Ovary (tissue), 9 donors: ENCODE results near the gene HIRA. TPM values are rescaled to one million over a fixed set of nuclear protein-coding genes. Genes with fewer than 3 reads are reported as not detected.

Source experiments
- DNase-seq, 5 donors: peaks; one replicate each; pipeline ENCODE4 v3.0.0-alpha.2; 2019 to 2020
- H3K27ac ChIP-seq, 2 donors: fragments of 200-600 bp; one replicate each; pipeline versions ENCODE4 v1.5.1 to v1.8.0; 2019 to 2022
- H3K27me3 ChIP-seq: fragments of 200-600 bp; one replicate; pipeline ENCODE4 v1.8.0; 2022
- H3K36me3 ChIP-seq: fragments of 200-600 bp; sonication (generic); one replicate; pipeline ENCODE4 v1.5.1; 2019
- H3K4me1 ChIP-seq: one replicate; pipeline ENCODE4 v1.8.1; 2013; ENCODE audit warnings: mild to moderate bottlenecking, moderate library complexity; ENCODE audit not compliant: insufficient read depth
- H3K4me3 ChIP-seq: fragments of 200-600 bp; sonication (generic); one replicate; pipeline ENCODE4 v1.5.1; 2017
- H3K9me3 ChIP-seq, 2 donors: fragments of 200-600 bp in 1 of 2; sonication (generic) in 1 of 2; one replicate each; pipeline versions ENCODE4 v1.5.1 to v1.8.1; 2013 to 2019; ENCODE audit warnings: mild to moderate bottlenecking in 1 of 2, moderate library complexity in 1 of 2
- EP300 ChIP-seq: sonication (generic); formaldehyde crosslinking; IDR thresholded peaks from one replicate; pipeline ENCODE4 v1.6.1; 2017; ENCODE audit warnings: antibody characterized with exemption
- POLR2A ChIP-seq: fragments of 450-650 bp; IDR thresholded peaks from one replicate; pipeline ENCODE4 v1.6.1; 2017; ENCODE audit warnings: antibody characterized with exemption, mild to moderate bottlenecking, moderate library complexity
- WGBS, 3 donors: extraction: QIAGEN DNeasy Blood & Tissue Kit in 1 of 3; methylation state at CpG; one replicate each; pipeline versions ENCODE4 v1.1.5 to v1.1.7; 2013 to 2017; 5-methylcytosine and 5-hydroxymethylcytosine counted together
- intact Hi-C, 4 donors: fragments of 100-400 bp; cut with DNase I; formaldehyde crosslinking; loops; one replicate each; pipeline versions ENCODE4 v1.11.0 to v1.15.1; 2022 to 2023
- polyA plus RNA-seq, 2 donors: library from polyadenylated mRNA; stranded (reverse); fragments of 200-250 nt in 1 of 2; fragments of 350-450 nt in 1 of 2; fragmentation: Illumina TruSeq in 1 of 2; extraction: RNeasy Lipid Tissue Mini Kit (QIAGEN cat#74804) in 1 of 2; gene quantifications; one replicate each; pipeline ENCODE4 v1.2.3, GENCODE V29; 2013 to 2014
- total RNA-seq, 7 donors: library from RNA; depleted of rRNA in 2 of 7; stranded (reverse); fragments of >200 nt in 2 of 7; fragmentation: NEBNext Ultra II Directional in 3 of 7; extraction: Animal tissue kit (Norgen Biotek cat#: 25700) in 3 of 7; gene quantifications; one replicate each; pipeline versions ENCODE4 v1.1.0 to v1.2.4, GENCODE V29; 2016 to 2023
- TF ChIP-seq, protein P1 (sequence below), 3 donors: fragments of 450-650 bp in 2 of 3; fragments of 200-600 bp in 1 of 3; IDR thresholded peaks; one replicate each; pipeline versions ENCODE4 v1.5.1 to v1.8.0; 2016 to 2022; ENCODE audit warnings: antibody characterized with exemption in 3 of 3, mild to moderate bottlenecking in 1 of 3
- donor health status: DM: no; HTN: no; CAD: no; lungs with moderate emphysema.
- donor health status: DM: no; HTN: no; CAD: no.
- donor health status: Bipolar disorder and iron deficiency.
- donor health status: DM: yes; HTN: yes; CAD: no.
- donor health status: DM: no; HTN: no; CAD: no.
- donor health status: DM: yes; HTN: yes; CAD: no.

HIRA gene
- total and polyA plus RNA-seq, 9 donors = 7.2 to 31.6 (median 19.8) TPM

DNA sequence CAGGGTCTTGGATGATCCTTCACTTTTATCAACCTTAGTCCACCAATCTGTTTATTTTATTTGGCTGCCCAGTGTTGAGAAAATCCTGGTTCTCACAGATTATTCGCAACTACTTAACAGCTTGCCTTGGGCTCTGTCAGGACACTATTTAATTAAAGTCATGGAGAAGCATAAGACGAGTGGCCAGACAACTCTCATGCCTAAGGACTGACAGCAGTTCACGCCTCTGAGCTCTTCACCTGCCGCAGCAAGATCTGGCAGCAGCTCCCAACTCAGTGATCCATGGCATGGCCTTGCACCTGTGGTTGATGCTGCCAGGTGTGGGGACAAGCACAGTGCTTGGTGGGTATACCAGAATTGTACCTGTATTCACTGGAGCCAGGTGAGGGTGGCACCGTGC, 37.8 kb downstream of the HIRA start:
- Histone ChIP-seq H3K36me3 (no peaks in the 10 kb centered on the region), H3K27ac (no peak overlapping the region), H3K9me3 (no peaks in the 10 kb centered on the region), H3K4me1 (no peaks in the 10 kb centered on the region), H3K4me3 (no peak overlapping the region), H3K27me3 (no peaks in the 10 kb centered on the region)
- no peak for DNase-seq
- TF ChIP-seq POLR2A (no peak), EP300 (no peak)
- TF ChIP-seq, protein P1, sequence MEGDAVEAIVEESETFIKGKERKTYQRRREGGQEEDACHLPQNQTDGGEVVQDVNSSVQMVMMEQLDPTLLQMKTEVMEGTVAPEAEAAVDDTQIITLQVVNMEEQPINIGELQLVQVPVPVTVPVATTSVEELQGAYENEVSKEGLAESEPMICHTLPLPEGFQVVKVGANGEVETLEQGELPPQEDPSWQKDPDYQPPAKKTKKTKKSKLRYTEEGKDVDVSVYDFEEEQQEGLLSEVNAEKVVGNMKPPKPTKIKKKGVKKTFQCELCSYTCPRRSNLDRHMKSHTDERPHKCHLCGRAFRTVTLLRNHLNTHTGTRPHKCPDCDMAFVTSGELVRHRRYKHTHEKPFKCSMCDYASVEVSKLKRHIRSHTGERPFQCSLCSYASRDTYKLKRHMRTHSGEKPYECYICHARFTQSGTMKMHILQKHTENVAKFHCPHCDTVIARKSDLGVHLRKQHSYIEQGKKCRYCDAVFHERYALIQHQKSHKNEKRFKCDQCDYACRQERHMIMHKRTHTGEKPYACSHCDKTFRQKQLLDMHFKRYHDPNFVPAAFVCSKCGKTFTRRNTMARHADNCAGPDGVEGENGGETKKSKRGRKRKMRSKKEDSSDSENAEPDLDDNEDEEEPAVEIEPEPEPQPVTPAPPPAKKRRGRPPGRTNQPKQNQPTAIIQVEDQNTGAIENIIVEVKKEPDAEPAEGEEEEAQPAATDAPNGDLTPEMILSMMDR (IDR thresholded peaks at IDR 0.05) = no peak
- intact Hi-C loops = no loop called here
- 84 to 97% (median 85%) methylated on average over 5 of the region's 5 CpGs for WGBS, 3 donors

DNA sequence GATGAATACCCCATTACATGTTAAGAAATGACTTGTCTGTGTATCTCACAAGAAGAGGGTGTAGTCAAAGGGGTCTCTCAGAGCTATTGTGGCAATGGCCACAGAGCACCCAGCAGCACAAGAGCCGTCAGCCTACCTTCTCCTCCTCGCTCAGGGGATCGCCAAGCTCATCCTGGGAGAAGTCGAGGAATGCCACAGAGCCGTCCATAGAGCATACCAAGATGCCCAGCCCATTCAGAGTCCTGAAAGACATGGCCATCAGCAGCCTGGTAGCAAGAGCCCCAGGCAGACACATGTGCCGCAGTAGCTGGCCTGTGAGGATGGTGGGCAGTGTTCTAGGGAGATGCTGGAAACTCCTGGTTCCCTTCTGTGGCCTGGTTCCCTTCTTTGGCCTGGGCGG, 44.0 kb downstream of the HIRA start:
- TF ChIP-seq EP300 (no peak), POLR2A (no peak)
- H3K27ac ChIP-seq = no peak overlapping the region
- no peaks in the 10 kb centered on the region for H3K27me3 ChIP-seq
- H3K36me3 ChIP-seq = no peaks in the 10 kb centered on the region
- WGBS, 3 donors = 94 to 98% (median 97%) methylated on average over 7 of the region's 7 CpGs
- no peaks in the 10 kb centered on the region for H3K4me1 ChIP-seq
- H3K4me3 ChIP-seq = no peak overlapping the region
- no peak for DNase-seq
- H3K9me3 ChIP-seq = no peaks in the 10 kb centered on the region
- intact Hi-C loops = no loop called here

DNA sequence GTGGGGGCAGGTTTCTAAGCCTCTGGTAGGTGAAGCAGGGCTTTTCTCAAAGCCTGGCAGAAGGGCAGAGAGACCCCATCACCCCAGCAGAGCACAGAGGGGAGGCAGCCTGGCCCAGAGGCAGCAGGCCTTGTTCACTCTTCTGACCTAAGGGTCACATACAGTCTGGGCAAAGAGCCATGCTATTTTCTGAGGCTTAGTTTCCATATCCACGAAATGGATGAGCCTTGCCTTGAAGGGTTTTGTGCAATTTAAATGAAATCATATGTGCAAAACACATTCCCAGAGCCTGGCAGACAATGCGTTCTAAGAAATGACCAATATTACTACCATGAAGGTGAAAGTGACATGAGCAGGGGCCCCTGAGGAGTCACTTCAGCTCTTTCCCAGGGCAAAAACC, 44.5 kb downstream of the HIRA start:
- H3K27ac ChIP-seq = no peak overlapping the region
- no peaks in the 10 kb centered on the region for H3K9me3 ChIP-seq
- TF ChIP-seq POLR2A (no peak), EP300 (no peak)
- TF ChIP-seq, protein P1 (IDR thresholded peaks at IDR 0.05) = no peak
- H3K4me1 ChIP-seq = no peaks in the 10 kb centered on the region
- H3K4me3 ChIP-seq = no peak overlapping the region
- DNase-seq = no peak
- intact Hi-C loops = no loop called here
- no peaks in the 10 kb centered on the region for H3K27me3 ChIP-seq
- no peaks in the 10 kb centered on the region for H3K36me3 ChIP-seq
- WGBS, 3 donors = 61 to 70% (median 68%) methylated on average over 2 of the region's 2 CpGs

DNA sequence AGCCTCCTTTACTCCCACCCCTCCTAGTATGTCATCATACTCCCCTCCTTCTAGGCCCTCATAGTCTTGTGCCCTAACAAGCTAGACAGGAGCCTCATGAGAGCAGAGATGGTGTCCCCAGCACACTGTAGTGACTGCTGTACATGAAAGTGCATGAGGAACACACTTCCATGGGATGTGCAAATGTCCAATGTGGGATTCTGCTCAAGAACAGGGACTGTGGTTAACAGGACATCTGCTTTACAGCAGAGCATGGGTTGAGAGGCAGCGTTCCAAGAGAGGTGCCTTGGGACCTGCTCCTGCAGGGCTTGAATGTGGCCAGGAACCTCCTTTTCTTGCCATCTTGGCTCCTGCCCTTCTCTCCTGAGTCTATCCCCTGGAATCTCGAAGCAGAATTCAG, 45.3 kb downstream of the HIRA start:
- Histone ChIP-seq H3K27me3 (no peaks in the 10 kb centered on the region), H3K27ac (no peak overlapping the region), H3K4me3 (no peak overlapping the region), H3K4me1 (no peaks in the 10 kb centered on the region), H3K9me3 (no peaks in the 10 kb centered on the region), H3K36me3 (no peaks in the 10 kb centered on the region)
- 87 to 100% (median 95%) methylated on average over 2 of the region's 2 CpGs for WGBS, 3 donors
- intact Hi-C loops = no loop called here
- no peak for DNase-seq
- TF ChIP-seq, protein P1 (IDR thresholded peaks at IDR 0.05) = no peak
- TF ChIP-seq POLR2A (no peak), EP300 (no peak)

DNA sequence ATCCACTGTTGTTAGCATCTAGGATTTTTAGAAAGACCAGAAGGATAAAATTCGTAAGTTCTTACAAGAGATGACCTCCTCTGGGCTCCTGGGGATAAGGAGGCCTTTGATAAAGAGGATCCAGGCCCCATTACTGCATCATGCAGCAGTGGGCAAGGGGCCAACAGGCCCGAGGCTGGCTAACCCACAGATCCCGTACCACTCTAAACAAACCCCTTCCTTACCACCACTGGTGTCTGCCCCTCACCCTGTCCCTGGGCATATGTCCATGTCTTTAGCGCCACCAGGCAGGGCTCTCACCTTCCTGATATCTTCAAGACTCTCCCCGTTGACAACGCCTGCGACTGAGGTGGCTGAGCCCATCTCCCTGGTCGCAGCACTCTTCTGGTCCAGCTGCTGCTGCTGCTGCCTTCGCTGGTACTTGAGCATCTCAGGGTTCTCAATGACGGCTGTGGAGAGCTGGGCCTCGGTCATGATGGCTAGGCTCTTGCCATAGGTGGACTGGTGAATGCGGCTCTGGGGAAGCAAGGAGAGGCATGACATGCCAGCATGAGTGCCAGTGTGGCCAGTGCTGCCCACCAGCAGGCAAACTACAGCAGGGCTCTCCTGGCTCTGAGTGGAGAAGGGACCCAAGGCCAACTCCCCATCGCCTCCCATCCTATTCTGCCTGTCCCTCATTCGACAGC, 46.2 kb downstream of the HIRA start:
- Histone ChIP-seq H3K4me3 (no peak overlapping the region), H3K36me3 (no peaks in the 10 kb centered on the region), H3K27ac (no peak overlapping the region), H3K9me3 (no peaks in the 10 kb centered on the region), H3K27me3 (no peaks in the 10 kb centered on the region), H3K4me1 (no peaks in the 10 kb centered on the region)
- no peak for TF ChIP-seq POLR2A
- TF ChIP-seq, protein P1 (IDR thresholded peaks at IDR 0.05) = no peak
- intact Hi-C loops = no loop called here
- 91 to 94% (median 91%) methylated on average over 14 of the region's 14 CpGs for WGBS, 3 donors
- no peak for DNase-seq
